H9 (cell line): Measurements from ENCODE around the gene FADD. TPM values are rescaled to one million over a fixed set of nuclear protein-coding genes. Genes with fewer than 3 reads are reported as not detected.

ENCODE experiments used
- DNase-seq: peaks from one replicate; pipeline ENCODE4 v3.0.0-alpha.2; 2017
- H2AFZ ChIP-seq: one replicate; pipeline ENCODE4 v1.6.1; 2013; ENCODE audit warnings: mild to moderate bottlenecking, low read length, control low read depth, moderate library complexity
- H2AK5ac ChIP-seq: 2 replicates; pipeline ENCODE4 v1.6.1; 2013; ENCODE audit warnings: low read length, control low read depth, mixed read lengths; ENCODE audit not compliant: insufficient read length
- H2BK120ac ChIP-seq: one replicate; pipeline ENCODE4 v1.6.1; 2013; ENCODE audit warnings: low read depth, mild to moderate bottlenecking, low read length, control low read depth, inconsistent platforms; ENCODE audit not compliant: poor library complexity, severe bottlenecking
- H2BK12ac ChIP-seq: 2 replicates; pipeline ENCODE4 v1.6.1; 2013; ENCODE audit warnings: low read length, control low read depth, mixed read lengths, low read depth; ENCODE audit not compliant: insufficient read length
- H2BK15ac ChIP-seq: 2 replicates; pipeline ENCODE4 v1.6.1; 2013; ENCODE audit warnings: low read depth, low read length, control low read depth
- H2BK20ac ChIP-seq: one replicate; pipeline ENCODE4 v1.6.1; 2013; ENCODE audit warnings: low read depth, mild to moderate bottlenecking, low read length, control low read depth, inconsistent platforms; ENCODE audit not compliant: poor library complexity, severe bottlenecking
- H2BK5ac ChIP-seq: 2 replicates; pipeline ENCODE4 v1.6.1; 2013; ENCODE audit warnings: low read length, control low read depth, mixed read lengths; ENCODE audit not compliant: insufficient read length
- H3K14ac ChIP-seq: 2 replicates; pipeline ENCODE4 v1.6.1; 2013; ENCODE audit warnings: low read length, control low read depth; ENCODE audit not compliant: insufficient read depth
- H3K18ac ChIP-seq: 2 replicates; pipeline ENCODE4 v1.6.1; 2013; ENCODE audit warnings: low read depth, mild to moderate bottlenecking, mixed read lengths, low read length, control low read depth; ENCODE audit not compliant: insufficient read length
- H3K23ac ChIP-seq: 2 replicates; pipeline ENCODE4 v1.6.1; 2013; ENCODE audit warnings: low read length, control low read depth, mixed read lengths, low read depth; ENCODE audit not compliant: insufficient read length
- H3K23me2 ChIP-seq: 2 replicates; pipeline ENCODE4 v1.6.1; 2013; ENCODE audit warnings: low read depth, mild to moderate bottlenecking, mixed read lengths, low read length, control low read depth; ENCODE audit not compliant: insufficient read length, poor library complexity, severe bottlenecking
- H3K27ac ChIP-seq: 2 replicates; pipeline ENCODE4 v1.5.1; 2013; ENCODE audit warnings: low read length, control low read depth, mixed read lengths, low read depth; ENCODE audit not compliant: insufficient read length
- H3K27me3 ChIP-seq: 2 replicates; pipeline ENCODE4 v1.6.1; 2013; ENCODE audit warnings: low read length, control low read depth, inconsistent platforms; ENCODE audit not compliant: insufficient read depth
- H3K4ac ChIP-seq: 2 replicates; pipeline ENCODE4 v1.6.1; 2013; ENCODE audit warnings: low read depth, mild to moderate bottlenecking, control low read depth, inconsistent platforms, low read length, moderate library complexity
- H3K4me1 ChIP-seq: 2 replicates; pipeline ENCODE4 v1.6.1; 2013; ENCODE audit warnings: low read length, control low read depth, inconsistent platforms; ENCODE audit not compliant: insufficient read depth
- H3K4me2 ChIP-seq: 2 replicates; pipeline ENCODE4 v1.6.1; 2013; ENCODE audit warnings: low read length, control low read depth, mixed read lengths; ENCODE audit not compliant: insufficient read length, insufficient read depth
- H3K56ac ChIP-seq: 2 replicates; pipeline ENCODE4 v1.6.1; 2013; ENCODE audit warnings: low read depth, mild to moderate bottlenecking, mixed read lengths, low read length, control low read depth; ENCODE audit not compliant: insufficient read length
- H3K79me1 ChIP-seq: 2 replicates; pipeline ENCODE4 v1.6.1; 2013; ENCODE audit warnings: low read depth, mild to moderate bottlenecking, moderate library complexity, low read length, control low read depth, inconsistent platforms; ENCODE audit not compliant: insufficient read depth, poor library complexity, severe bottlenecking
- H3K79me2 ChIP-seq: 2 replicates; pipeline ENCODE4 v1.6.1; 2013; ENCODE audit warnings: low read length, control low read depth, inconsistent platforms; ENCODE audit not compliant: insufficient read depth
- H3K9ac ChIP-seq: 2 replicates; pipeline ENCODE4 v1.6.1; 2013; ENCODE audit warnings: low read length, control low read depth, mixed read lengths; ENCODE audit not compliant: insufficient read length; ENCODE audit errors: extremely low read depth
- H3K9me3 ChIP-seq: one replicate; pipeline ENCODE4 v1.6.1; 2013; ENCODE audit warnings: low read depth, low read length, inconsistent platforms; ENCODE audit not compliant: control insufficient read depth
- H3T11ph ChIP-seq: one replicate; pipeline ENCODE4 v1.6.1; 2013; ENCODE audit warnings: mild to moderate bottlenecking, low read length, control low read depth, inconsistent platforms
- H4K20me1 ChIP-seq: one replicate; pipeline ENCODE4 v1.6.1; 2013; ENCODE audit not compliant: control insufficient read depth, insufficient read length, insufficient read depth
- H4K5ac ChIP-seq: 2 replicates; pipeline ENCODE4 v1.6.1; 2013; ENCODE audit warnings: low read depth, mild to moderate bottlenecking, mixed read lengths, low read length, control low read depth; ENCODE audit not compliant: insufficient read length
- H4K8ac ChIP-seq: replicated peaks from 2 replicates; pipeline ENCODE4 v1.6.1; 2013; ENCODE audit warnings: low read length, control low read depth, mixed read lengths, low read depth; ENCODE audit not compliant: insufficient read length
- H4K91ac ChIP-seq: 2 replicates; pipeline ENCODE4 v1.6.1; 2013; ENCODE audit warnings: low read depth, mild to moderate bottlenecking, moderate library complexity, mixed read lengths, low read length, control low read depth; ENCODE audit not compliant: insufficient read length
- H3K27ac Mint-ChIP-seq, 3 experiments: 2 replicates in 2 of 3; 3 replicates in 1 of 3; pipeline ENCODE4 v1.8.0; 2020 to 2021; ENCODE audit warnings: mixed read lengths in 3 of 3, mild to moderate bottlenecking in 1 of 3, moderate library complexity in 1 of 3
- H3K27me3 Mint-ChIP-seq: 2 replicates; pipeline ENCODE4 v1.8.0; 2021; ENCODE audit warnings: low read depth, mild to moderate bottlenecking, moderate library complexity, mixed read lengths
- H3K36me3 Mint-ChIP-seq, 3 experiments: 2 replicates in 2 of 3; 3 replicates in 1 of 3; pipeline ENCODE4 v1.8.0; 2020 to 2021; ENCODE audit warnings: low read depth in 3 of 3, mixed read lengths in 3 of 3; ENCODE audit not compliant: insufficient read depth in 1 of 3
- H3K4me1 Mint-ChIP-seq, 2 experiments: 2 replicates each; pipeline ENCODE4 v1.8.0; 2020; ENCODE audit warnings: mixed read lengths in 2 of 2
- H3K4me3 Mint-ChIP-seq, 2 experiments: 2 replicates in 1 of 2; 3 replicates in 1 of 2; pipeline ENCODE4 v1.8.0; 2020 to 2021; ENCODE audit warnings: mild to moderate bottlenecking in 2 of 2, mixed read lengths in 2 of 2, moderate library complexity in 1 of 2
- H3K9me3 Mint-ChIP-seq, 2 experiments: 2 replicates in 1 of 2; 3 replicates in 1 of 2; pipeline ENCODE4 v1.8.0; 2020; ENCODE audit warnings: mild to moderate bottlenecking in 2 of 2, mixed read lengths in 2 of 2, moderate library complexity in 1 of 2
- WGBS: extraction: QIAGEN DNeasy Blood & Tissue Kit; methylation state at CpG from one replicate; pipeline ENCODE4 v1.1.7; 2013; ENCODE audit warnings: missing lambda C conversion rate, low lambda C conversion rate, mixed read lengths; ENCODE audit not compliant: insufficient read length; ENCODE audit errors: extremely low coverage; 5-methylcytosine and 5-hydroxymethylcytosine counted together
- total RNA-seq: library from RNA; stranded (reverse); gene quantifications from 2 replicates; pipeline ENCODE4 v1.2.1, GENCODE V29; 2021
- TF ChIP-seq, protein P1 (sequence below): fragments of 200-600 bp; sonication (generic); conservative IDR thresholded peaks from 3 replicates; pipeline ENCODE4 v1.8.0; 2021; ENCODE audit warnings: antibody characterized with exemption, mild to moderate bottlenecking

The FADD gene
- total RNA-seq, 1 experiment from 2014 or later, result 51.1 TPM

DNA sequence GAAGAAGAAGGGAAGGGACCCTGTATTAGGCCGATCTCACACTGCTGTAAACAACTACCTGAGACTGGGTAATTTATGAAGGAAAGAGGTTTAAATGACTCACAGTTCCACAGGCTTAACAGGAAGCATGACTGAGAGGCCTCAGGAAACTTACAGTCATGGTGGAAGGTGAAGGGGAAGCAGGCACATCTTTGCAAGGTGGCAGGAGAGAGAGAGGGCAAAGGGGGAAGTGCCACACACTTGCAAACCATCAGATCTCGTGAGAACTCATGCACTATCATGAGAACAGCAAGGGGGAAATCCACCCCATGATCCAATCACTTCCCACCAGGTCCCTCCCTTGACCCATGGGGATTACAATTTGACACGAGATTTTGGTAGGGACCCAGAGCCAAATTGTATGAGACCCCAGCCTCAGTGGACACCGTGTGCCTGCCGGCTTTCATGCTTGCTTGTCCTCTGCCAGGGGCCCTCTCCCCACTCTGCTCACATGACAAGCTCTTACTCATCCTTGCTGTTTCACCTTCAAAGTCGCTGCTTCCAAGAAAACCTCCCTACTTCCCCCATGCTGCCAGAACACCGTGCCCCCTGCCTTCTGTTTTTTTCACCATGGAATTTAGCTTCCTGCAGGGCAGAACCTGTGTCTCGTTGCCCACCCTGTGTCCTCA lies 44.1 kb downstream of the FADD start:
- Histone ChIP-seq H3K23ac (no peak overlapping the region), H2AK5ac (no peak overlapping the region), H4K91ac (no peak overlapping the region), H3K9ac (no peak overlapping the region), H3K56ac (no peak overlapping the region), H3K9me3 (no peaks in the 10 kb centered on the region), H3K14ac (no peak overlapping the region), H3K27me3 (no peaks in the 10 kb centered on the region), H3K4me1 (no peaks in the 10 kb centered on the region; the same call in 1 of the 2 replicates), H3K79me2 (no peaks in the 10 kb centered on the region), H2BK20ac (no peak overlapping the region), H2BK5ac (no peak overlapping the region), H2BK15ac (no peak overlapping the region), H4K20me1 (no peaks in the 10 kb centered on the region), H4K8ac (no peak overlapping the region), H3T11ph (no peak overlapping the region), H3K4me2 (no peak overlapping the region), H2BK120ac (no peak overlapping the region), H3K23me2 (no peaks in the 10 kb centered on the region), H2BK12ac (no peak overlapping the region), H2AFZ (no peak overlapping the region), H3K79me1 (no peaks in the 10 kb centered on the region), H3K27ac (no peak overlapping the region), H3K4ac (no peak overlapping the region), H3K18ac (no peak overlapping the region), H4K5ac (no peak overlapping the region)
- no peak for DNase-seq
- WGBS, result no CpG with 5 or more reads among the region's 8 CpGs
- Mint-ChIP-seq H3K36me3 (no peaks in the 10 kb centered on the region), H3K9me3 (no peaks in the 10 kb centered on the region), H3K4me1 (peaks cover 6 to 16% of the 10 kb centered on the region in 2 experiments), H3K27ac (no peak overlapping the region; a peak in 1 of 7 replicates), H3K27me3 (peaks cover 23% of the 10 kb centered on the region), H3K4me3 (no peak overlapping the region)
- TF ChIP-seq, protein P1, sequence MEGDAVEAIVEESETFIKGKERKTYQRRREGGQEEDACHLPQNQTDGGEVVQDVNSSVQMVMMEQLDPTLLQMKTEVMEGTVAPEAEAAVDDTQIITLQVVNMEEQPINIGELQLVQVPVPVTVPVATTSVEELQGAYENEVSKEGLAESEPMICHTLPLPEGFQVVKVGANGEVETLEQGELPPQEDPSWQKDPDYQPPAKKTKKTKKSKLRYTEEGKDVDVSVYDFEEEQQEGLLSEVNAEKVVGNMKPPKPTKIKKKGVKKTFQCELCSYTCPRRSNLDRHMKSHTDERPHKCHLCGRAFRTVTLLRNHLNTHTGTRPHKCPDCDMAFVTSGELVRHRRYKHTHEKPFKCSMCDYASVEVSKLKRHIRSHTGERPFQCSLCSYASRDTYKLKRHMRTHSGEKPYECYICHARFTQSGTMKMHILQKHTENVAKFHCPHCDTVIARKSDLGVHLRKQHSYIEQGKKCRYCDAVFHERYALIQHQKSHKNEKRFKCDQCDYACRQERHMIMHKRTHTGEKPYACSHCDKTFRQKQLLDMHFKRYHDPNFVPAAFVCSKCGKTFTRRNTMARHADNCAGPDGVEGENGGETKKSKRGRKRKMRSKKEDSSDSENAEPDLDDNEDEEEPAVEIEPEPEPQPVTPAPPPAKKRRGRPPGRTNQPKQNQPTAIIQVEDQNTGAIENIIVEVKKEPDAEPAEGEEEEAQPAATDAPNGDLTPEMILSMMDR, result no peak
